A673 (cell line): Measurements from ENCODE around the gene HDAC4. TPM values are rescaled to one million over a fixed set of nuclear protein-coding genes. Genes with fewer than 3 reads are reported as not detected.
A peak's percentile ranks its signal among the peaks of the same experiment; 100 is the strongest.

Experiments
- BruUV-seq: library from RNA; stranded (reverse); fragments of 400-500 nt; replicated peaks from 2 replicates; lab custom pipeline; 2021; lab: Mats Ljungman, UMichigan
- CTCF ChIA-PET: fragments of 300-600 bp; sonication (Branson Sonifier 250); formaldehyde crosslinking; loops from one replicate; lab custom pipeline; 2022; ENCODE audit warnings: antibody characterized with exemption; lab: Charles Lee
- POLR2A ChIA-PET: fragments of 300-600 bp; sonication (Branson Sonifier 250); formaldehyde crosslinking; loops from one replicate; lab custom pipeline; 2022; ENCODE audit warnings: antibody characterized with exemption; ENCODE audit not compliant: low non-redundant PET; lab: Charles Lee
- DNase-seq: peaks from one replicate; pipeline ENCODE4 v3.0.0-alpha.2; 2015; ENCODE audit warnings: low spot score
- H3K27ac ChIP-seq: fragments of 200-600 bp; sonication (generic); 2 replicates; pipeline ENCODE4 v1.5.1; 2016; ENCODE audit warnings: mixed run types, low read depth, mild to moderate bottlenecking, mixed read lengths, antibody characterized with exemption, low read length; ENCODE audit not compliant: poor library complexity, severe bottlenecking
- H3K27me3 ChIP-seq: fragments of 200-600 bp; sonication (generic); replicated peaks from 2 replicates; pipeline ENCODE4 v1.6.1; 2017; ENCODE audit warnings: mixed run types, low read depth, mild to moderate bottlenecking, mixed read lengths, antibody characterized with exemption, low read length; ENCODE audit not compliant: insufficient read depth, poor library complexity
- H3K36me3 ChIP-seq: fragments of 200-600 bp; sonication (generic); 2 replicates; pipeline ENCODE4 v1.6.1; 2016; ENCODE audit warnings: mixed run types, mild to moderate bottlenecking, mixed read lengths, antibody characterized with exemption, low read length; ENCODE audit not compliant: insufficient read depth, poor library complexity, severe bottlenecking
- H3K4me1 ChIP-seq: fragments of 200-600 bp; sonication (generic); 2 replicates; pipeline ENCODE4 v1.6.1; 2017; ENCODE audit warnings: mixed run types, mild to moderate bottlenecking, mixed read lengths, antibody characterized with exemption, low read length; ENCODE audit not compliant: insufficient read depth, poor library complexity, severe bottlenecking
- H3K4me3 ChIP-seq: fragments of 200-600 bp; sonication (generic); 2 replicates; pipeline ENCODE4 v1.5.1; 2016; ENCODE audit warnings: low read depth, mixed run types, mild to moderate bottlenecking, mixed read lengths, low read length; ENCODE audit not compliant: poor library complexity, severe bottlenecking
- H3K9me3 ChIP-seq: fragments of 200-600 bp; sonication (generic); 2 replicates; pipeline ENCODE4 v1.6.1; 2016; ENCODE audit warnings: mixed run types, low read depth, mild to moderate bottlenecking, mixed read lengths, antibody characterized with exemption, low read length; ENCODE audit not compliant: poor library complexity, severe bottlenecking
- CTCF ChIP-seq: fragments of 300-800, 200-600 bp; sonication (generic); conservative IDR thresholded peaks from 2 replicates; pipeline ENCODE4 v1.5.1; 2017; ENCODE audit warnings: low read depth, mild to moderate bottlenecking, antibody characterized with exemption, low read length, moderate library complexity, mixed read lengths
- EZH2 ChIP-seq: fragments of 200-600 bp; sonication (generic); IDR thresholded peaks from 2 replicates; pipeline ENCODE4 v1.6.1; 2017; ENCODE audit warnings: borderline replicate concordance, low read depth, mild to moderate bottlenecking, mixed read lengths, antibody characterized with exemption, low read length; ENCODE audit not compliant: poor library complexity, severe bottlenecking
- intact Hi-C: fragments of 100-400 bp; cut with micrococcal nuclease; formaldehyde crosslinking; loops from one replicate; pipeline ENCODE4 v1.10.0; 2022; ENCODE audit not compliant: unreplicated experiment
- total RNA-seq: library from RNA; stranded (reverse); gene quantifications from 2 replicates; pipeline ENCODE4 v1.2.3, GENCODE V29; 2021

HDAC4 gene
- total RNA-seq, 1 experiment from 2014 or later: 40.0 TPM

DNA sequence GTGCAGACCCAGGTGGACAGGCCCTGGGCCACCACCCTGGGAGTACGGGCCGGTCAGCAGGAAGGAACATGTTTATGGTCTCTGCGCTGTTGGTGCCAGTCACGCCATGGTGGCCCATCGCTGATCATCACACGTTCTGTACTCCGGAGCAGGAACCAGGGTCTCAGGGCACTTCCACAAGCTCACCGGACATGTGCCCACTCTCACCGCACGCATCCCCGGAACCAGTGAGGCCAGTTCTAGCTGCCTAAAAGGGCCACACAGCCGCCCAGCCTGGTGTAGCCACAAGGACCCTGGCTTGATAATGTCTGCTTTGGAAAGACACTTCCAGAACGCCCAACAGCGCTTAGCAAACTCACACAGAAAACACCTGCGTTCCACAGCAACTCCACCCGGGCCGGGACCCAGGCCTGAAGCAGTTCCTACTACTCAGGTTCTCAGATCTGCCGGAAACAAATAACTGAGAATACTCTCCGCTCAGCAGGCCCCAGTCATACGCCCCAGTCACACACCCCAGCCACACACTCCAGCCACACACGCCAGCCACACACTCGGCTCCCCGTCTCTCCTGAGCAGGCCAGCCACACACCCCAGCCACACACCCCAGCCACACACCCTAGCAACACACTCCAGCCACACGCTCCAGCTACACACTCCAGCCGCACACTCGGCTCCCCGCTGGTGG lies 123.3 kb downstream of the HDAC4 start:
- DNase-seq: no peak
- no peaks in the 10 kb centered on the region for H3K9me3 ChIP-seq
- no peak overlapping the region for H3K27ac ChIP-seq
- CTCF ChIA-PET: no interaction called here
- BruUV-seq: no TSS peak
- no peaks in the 10 kb centered on the region for H3K27me3 ChIP-seq
- intact Hi-C loops: no loop called here
- POLR2A ChIA-PET: no interaction called here
- no peak overlapping the region for H3K4me3 ChIP-seq
- TF ChIP-seq EZH2: no peak
- TF ChIP-seq CTCF: no peak
- no peaks in the 10 kb centered on the region for H3K36me3 ChIP-seq
- peaks cover 27% of the 10 kb centered on the region for H3K4me1 ChIP-seq

DNA sequence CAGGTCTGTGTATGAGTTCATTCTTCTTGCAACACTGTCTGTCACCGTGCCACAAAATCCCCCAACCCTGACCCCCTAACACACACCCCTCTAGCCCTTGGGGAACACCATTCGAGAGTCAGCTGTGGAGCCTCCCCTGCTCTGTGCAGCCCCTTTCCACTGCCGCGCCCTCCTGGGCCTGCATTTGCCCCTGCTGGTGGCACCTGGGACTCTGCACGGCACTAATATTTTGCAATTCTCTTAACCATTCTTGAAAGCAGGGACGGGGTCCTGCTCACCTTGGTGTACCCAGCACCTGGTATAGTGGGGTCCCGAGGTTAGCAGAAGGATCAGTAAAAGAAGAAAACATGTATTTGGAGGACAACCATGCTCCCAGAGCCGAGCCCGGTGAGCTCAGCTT lies 124.0 kb downstream of the HDAC4 start:
- ChIA-PET CTCF (no interaction called here), POLR2A (no interaction called here)
- Histone ChIP-seq H3K4me3 (no peak overlapping the region), H3K9me3 (no peaks in the 10 kb centered on the region), H3K27me3 (no peaks in the 10 kb centered on the region), H3K27ac (no peak overlapping the region), H3K36me3 (no peaks in the 10 kb centered on the region), H3K4me1 (peaks cover 32% of the 10 kb centered on the region)
- no peak for DNase-seq
- intact Hi-C loops: no loop called here
- TF ChIP-seq CTCF: no peak
- TF ChIP-seq EZH2: no peak
- no TSS peak for BruUV-seq

- CTCF ChIA-PET: no interaction called here
Observed at GRCh38 chr2:239275847-239276831, 124.7 kb downstream of the HDAC4 start.

More at GRCh38 chr2:239275847-239276831, 124.7 kb downstream of the HDAC4 start:
- H3K36me3 ChIP-seq: no peaks in the 10 kb centered on the region
- TF ChIP-seq CTCF (no peak), EZH2 (no peak)
- intact Hi-C loops: no loop called here
- POLR2A ChIA-PET: no interaction called here
- peak overlapping the region; percentile 64 for H3K27ac ChIP-seq
- peaks cover 33% of the 10 kb centered on the region for H3K4me1 ChIP-seq
- DNase-seq: no peak
- BruUV-seq: no TSS peak
- no peaks in the 10 kb centered on the region for H3K27me3 ChIP-seq
- H3K9me3 ChIP-seq: no peaks in the 10 kb centered on the region
- no peak overlapping the region for H3K4me3 ChIP-seq
